Activated CD4-positive, alpha-beta T cell treated with anti-CD3 and anti-CD28 coated beads, Interleukin-2, amount 10 ng/mL, durations not matched to agents 24 days and 14 days (primary cell): ENCODE measurements around the gene TMEM250. TPM values are rescaled to one million over a fixed set of nuclear protein-coding genes. Genes with fewer than 3 reads are reported as not detected.

Source experiments
- DNase-seq: peaks from one replicate; pipeline ENCODE4 v3.0.0; 2022
- H3K27ac Mint-ChIP-seq: one replicate; pipeline ENCODE4 v1.8.0; 2022; ENCODE audit warnings: mild to moderate bottlenecking, mixed read lengths
- H3K27me3 Mint-ChIP-seq: one replicate; pipeline ENCODE4 v1.8.0; 2022; ENCODE audit warnings: mixed read lengths
- H3K36me3 Mint-ChIP-seq: one replicate; pipeline ENCODE4 v1.8.0; 2022; ENCODE audit warnings: low read depth, mild to moderate bottlenecking, mixed read lengths
- H3K4me1 Mint-ChIP-seq: one replicate; pipeline ENCODE4 v1.8.0; 2021; ENCODE audit warnings: mixed read lengths
- H3K4me3 Mint-ChIP-seq: one replicate; pipeline ENCODE4 v1.8.0; 2022; ENCODE audit warnings: mild to moderate bottlenecking, moderate library complexity, mixed read lengths
- H3K9me3 Mint-ChIP-seq: one replicate; pipeline ENCODE4 v1.8.0; 2021; ENCODE audit warnings: mixed read lengths
- intact Hi-C: fragments of 100-400 bp; cut with micrococcal nuclease; formaldehyde crosslinking; loops from one replicate; pipeline ENCODE4 v1.15.1; 2023
- total RNA-seq: library from RNA; stranded (reverse); gene quantifications from 2 replicates; pipeline ENCODE4 v1.2.3, GENCODE V29; 2022

The TMEM250 gene
- total RNA-seq, 1 donor from 2014 or later, result 52.7 TPM

GRCh38 chr9:136078498-136079011 lies 40.1 kb downstream of the TMEM250 start:
- intact Hi-C loops, result no loop called here
- H3K9me3 Mint-ChIP-seq, result no peaks in the 10 kb centered on the region
- no peak for DNase-seq

DNA sequence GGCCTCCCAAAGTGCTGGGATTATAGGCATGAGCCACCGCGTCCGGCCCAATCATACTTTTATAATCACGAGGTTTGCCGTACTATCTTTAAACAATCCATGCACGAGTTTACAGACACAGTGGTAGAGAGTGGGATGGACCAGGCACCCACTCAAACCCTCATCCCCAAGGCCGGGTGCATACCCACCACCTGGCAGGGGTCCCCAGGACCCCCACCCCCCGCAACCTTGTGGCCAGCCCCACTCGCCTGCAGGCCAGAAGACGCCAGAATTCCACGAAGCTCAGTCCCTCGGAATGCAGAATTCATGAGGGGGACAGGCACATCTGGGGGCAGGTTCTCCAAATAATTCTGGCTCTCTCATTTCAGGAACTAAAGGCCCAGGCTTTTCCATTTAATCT lies 40.7 kb downstream of the TMEM250 start:
- Mint-ChIP-seq H3K27ac (no peak overlapping the region), H3K36me3 (no peaks in the 10 kb centered on the region), H3K4me3 (no peak overlapping the region), H3K9me3 (no peaks in the 10 kb centered on the region), H3K4me1 (peaks cover 3% of the 10 kb centered on the region), H3K27me3 (peaks cover 4% of the 10 kb centered on the region)
- intact Hi-C loops, result no loop called here
- DNase-seq, result no peak

More at GRCh38 chr9:136078498-136079011, 40.1 kb downstream of the TMEM250 start:
- Mint-ChIP-seq H3K4me1 (peaks cover 3% of the 10 kb centered on the region), H3K36me3 (no peaks in the 10 kb centered on the region), H3K27ac (no peak overlapping the region), H3K27me3 (peaks cover 4% of the 10 kb centered on the region), H3K4me3 (no peak overlapping the region)

- peaks cover 4% of the 10 kb centered on the region for H3K27me3 Mint-ChIP-seq
- H3K4me3 Mint-ChIP-seq, result no peak overlapping the region
- H3K36me3 Mint-ChIP-seq, result no peaks in the 10 kb centered on the region
- H3K4me1 Mint-ChIP-seq, result peaks cover 3% of the 10 kb centered on the region
- no peak overlapping the region for H3K27ac Mint-ChIP-seq
- DNase-seq, result no peak
- intact Hi-C loops, result no loop called here
- H3K9me3 Mint-ChIP-seq, result no peaks in the 10 kb centered on the region
Observed at GRCh38 chr9:136077491-136077890, 41.2 kb downstream of the TMEM250 start.

- Mint-ChIP-seq H3K27ac (no peak overlapping the region), H3K4me3 (no peak overlapping the region), H3K4me1 (peaks cover 3% of the 10 kb centered on the region), H3K36me3 (no peaks in the 10 kb centered on the region), H3K9me3 (no peaks in the 10 kb centered on the region), H3K27me3 (peaks cover 4% of the 10 kb centered on the region)
- intact Hi-C loops, result no loop called here
- no peak for DNase-seq
Observed at GRCh38 chr9:136075881-136076678, 42.6 kb downstream of the TMEM250 start.

DNA sequence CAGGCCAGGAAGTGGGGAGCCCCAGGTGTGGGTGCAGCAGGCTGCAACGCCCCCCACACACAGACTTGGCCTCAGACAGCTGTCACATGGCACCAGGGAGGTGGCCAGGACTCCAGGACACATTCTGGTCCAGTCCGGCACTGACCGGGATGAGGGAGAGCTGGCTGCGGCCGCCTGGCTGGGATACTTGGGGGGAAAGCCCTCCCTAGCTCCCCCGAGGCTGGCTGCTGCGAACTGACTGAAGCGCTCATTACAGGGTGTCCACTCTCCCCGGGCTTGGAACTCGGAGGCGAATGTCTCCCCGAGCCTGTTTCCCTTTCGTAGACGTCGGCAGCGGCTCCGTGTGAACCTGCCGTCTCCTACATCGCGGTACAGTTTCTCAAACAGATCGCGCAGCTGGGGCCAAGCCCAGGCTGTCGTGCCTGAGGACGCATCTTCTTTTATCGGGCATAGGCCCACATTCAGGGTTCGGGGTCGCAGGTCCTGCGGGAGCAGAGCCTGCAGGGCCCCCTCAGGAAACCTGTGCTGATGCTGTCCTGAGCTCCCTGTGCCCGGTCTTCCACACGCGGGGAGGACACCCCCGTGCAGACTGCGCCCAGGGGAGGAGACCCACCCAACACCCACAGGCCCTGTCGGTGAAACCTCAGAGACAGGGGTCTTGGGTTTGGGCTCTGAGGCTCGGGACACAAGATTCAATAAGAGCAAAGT lies 43.4 kb downstream of the TMEM250 start:
- peaks cover 4% of the 10 kb centered on the region for H3K27me3 Mint-ChIP-seq

GRCh38 chr9:136074706-136075105 lies 44.0 kb downstream of the TMEM250 start:
- no peak overlapping the region for H3K4me3 Mint-ChIP-seq
- intact Hi-C loops, result no loop called here
- DNase-seq, result no peak
- no peak overlapping the region for H3K27ac Mint-ChIP-seq
- no peaks in the 10 kb centered on the region for H3K9me3 Mint-ChIP-seq
- H3K36me3 Mint-ChIP-seq, result no peaks in the 10 kb centered on the region
- H3K4me1 Mint-ChIP-seq, result peaks cover 3% of the 10 kb centered on the region
- peaks cover 4% of the 10 kb centered on the region for H3K27me3 Mint-ChIP-seq

More for the DNA sequence above, 43.4 kb downstream of the TMEM250 start:
- Mint-ChIP-seq H3K4me3 (no peak overlapping the region), H3K36me3 (no peaks in the 10 kb centered on the region), H3K4me1 (peaks cover 3% of the 10 kb centered on the region), H3K9me3 (no peaks in the 10 kb centered on the region), H3K27ac (no peak overlapping the region)
- intact Hi-C loops, result no loop called here
- DNase-seq, result no peak

Other genes starting within 250 kb of the TMEM250 start
- 45.2 and 49.9 TPM in 2 replicates for gene CAMSAP1, start 211.3 kb downstream of the TMEM250 start, total RNA-seq
- gene UBAC1, start 157.5 kb downstream of the TMEM250 start, total RNA-seq, result 43.2 and 47.7 TPM in 2 replicates
- 3.2 and 3.6 TPM in 2 replicates for gene NACC2, start 23.6 kb downstream of the TMEM250 start, total RNA-seq
- gene LHX3, start 86.3 kb upstream of the TMEM250 start, total RNA-seq, result not detected in 2 replicates
- 26.4 and 28.0 TPM in 2 replicates for gene QSOX2, start 126.9 kb upstream of the TMEM250 start, total RNA-seq
- not detected in 2 replicates for gene CCDC187, start 185.2 kb upstream of the TMEM250 start, total RNA-seq
- gene GPSM1, start 208.7 kb upstream of the TMEM250 start, total RNA-seq, result 19.2 and 20.5 TPM in 2 replicates
- gene DNLZ, start 244.9 kb upstream of the TMEM250 start, total RNA-seq, result 31.5 and 34.0 TPM in 2 replicates